NCI-H524 treated with DMSO at 0.1 percent for 48 hours (cell line): ENCODE data around the gene KSR1.
"Not testable (repeated sequence)": the region's sequence is repeated elsewhere in the genome, so short reads cannot be mapped to it uniquely, and the experiment has no call there.

ENCODE experiments used
- DNase-seq: peaks from one replicate; lab custom pipeline; 2025; lab: John Stamatoyannopoulos, UW

Gene KSR1

GRCh38 chr17:27427166-27427862, 28.9 kb upstream of the KSR1 start:
- not testable (repeated sequence) for DNase-seq

DNA sequence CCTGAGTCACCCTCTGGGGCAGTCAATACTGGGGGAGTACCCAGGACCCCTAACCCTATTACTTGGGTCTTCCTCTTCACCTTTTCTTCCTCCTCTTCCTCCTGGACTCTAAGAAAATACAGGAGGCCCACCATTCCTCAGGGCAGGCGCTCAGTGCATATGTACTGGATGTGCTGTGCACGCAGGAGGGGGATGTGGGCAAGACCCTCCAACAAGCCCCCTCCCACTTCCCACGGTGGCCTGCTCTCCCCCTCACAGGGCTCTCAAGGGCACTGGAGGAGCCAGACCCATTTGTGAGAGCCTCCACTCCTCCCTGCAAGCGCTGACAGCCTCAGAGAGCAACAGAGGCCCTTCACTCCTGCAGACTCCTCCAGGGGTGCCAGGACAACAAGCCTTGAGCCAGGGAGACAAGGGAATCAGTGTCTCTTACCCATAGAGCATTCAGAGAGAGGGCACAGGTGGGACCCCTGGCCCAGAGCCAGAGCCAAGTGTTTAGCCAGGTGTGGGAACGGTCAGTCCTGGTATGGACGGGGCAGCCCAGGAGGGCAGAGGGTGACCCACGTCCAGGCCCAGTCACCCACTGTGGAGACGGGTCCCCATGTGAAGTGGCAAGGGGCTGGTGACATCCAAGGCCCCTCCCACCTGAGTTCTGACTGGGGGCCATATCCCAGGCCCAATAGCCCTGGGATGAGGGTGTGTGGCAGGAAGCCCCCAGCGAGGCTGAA, 27.3 kb upstream of the KSR1 start:
- DNase-seq, result no peak

DNA sequence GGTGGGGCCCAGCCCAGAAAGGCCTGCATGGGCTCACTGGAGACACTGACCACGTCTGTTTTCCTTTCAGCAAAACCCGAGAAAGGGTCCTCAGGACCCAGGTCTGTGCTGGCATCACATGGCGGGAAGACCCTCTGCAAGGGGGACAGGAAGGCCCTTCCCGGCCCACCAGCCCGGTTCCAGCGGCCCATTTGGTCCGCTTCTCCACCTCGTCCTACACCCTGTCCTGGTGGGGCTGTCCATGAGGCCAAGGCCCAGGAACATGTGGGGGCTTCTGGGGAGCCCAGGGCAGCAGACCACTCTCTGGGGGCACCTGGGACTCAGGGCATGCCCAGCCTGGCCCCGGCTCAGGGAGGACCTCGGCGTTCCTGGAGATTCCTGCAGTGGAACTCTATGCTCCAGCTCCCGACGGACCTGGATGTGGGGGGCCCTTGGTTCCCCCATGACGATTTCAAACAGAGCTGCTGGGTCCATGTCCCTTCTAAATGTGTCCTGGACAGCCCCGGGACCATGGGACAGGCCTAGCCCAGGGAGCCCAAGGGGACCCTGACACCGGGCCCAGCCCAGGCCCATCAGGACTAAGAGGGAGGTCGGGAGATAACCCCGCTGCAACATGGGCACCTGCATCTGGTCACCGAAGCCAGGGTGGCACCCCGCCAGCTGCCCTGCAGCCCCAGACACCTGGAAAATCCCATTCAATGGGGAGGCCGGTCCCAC, 26.4 kb upstream of the KSR1 start:
- no peak for DNase-seq

DNA sequence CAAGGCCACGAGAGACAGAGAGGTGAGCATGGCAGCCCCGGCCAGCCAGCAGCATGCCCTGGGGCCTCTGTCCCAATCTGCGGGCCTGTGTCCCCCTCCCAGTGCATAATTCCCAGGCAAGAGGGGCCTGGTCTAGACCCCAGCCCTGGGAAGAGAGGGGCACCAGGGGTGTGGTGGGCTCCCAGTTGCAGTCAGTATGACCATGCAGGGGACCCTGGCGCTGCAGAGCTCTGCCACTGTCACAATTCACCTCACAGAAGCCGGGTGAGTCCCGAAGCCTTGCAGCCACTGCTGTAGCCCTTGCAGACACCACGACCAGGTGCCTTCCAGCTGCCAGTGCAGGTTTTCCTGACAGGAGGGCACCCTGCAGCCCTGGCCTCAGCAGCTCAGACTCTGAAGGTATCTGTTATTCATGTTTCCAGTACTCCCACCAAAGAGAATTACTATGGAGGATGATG, 25.8 kb upstream of the KSR1 start:
- DNase-seq, result no peak

- no peak for DNase-seq
Measured at GRCh38 chr17:27430882-27431491, 25.3 kb upstream of the KSR1 start.

DNA sequence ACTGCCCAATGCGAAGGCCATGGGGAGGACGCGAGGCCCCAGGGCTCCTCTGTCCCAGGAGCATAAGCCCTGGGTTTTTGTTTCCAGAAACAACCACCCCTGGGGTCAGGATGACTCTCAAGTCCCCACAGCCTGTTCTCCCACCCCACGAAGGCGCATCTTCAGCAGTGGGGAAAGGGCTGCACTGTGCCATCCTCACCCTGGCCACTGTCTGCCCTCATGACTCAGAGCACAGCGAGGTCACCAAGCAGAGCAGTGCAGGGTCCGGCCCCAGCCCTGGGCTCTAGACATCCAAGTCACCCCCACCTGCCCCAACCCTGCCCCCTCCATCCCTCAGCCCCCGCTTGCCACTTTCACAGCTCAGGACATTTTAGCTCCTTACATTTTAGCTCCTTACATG, 22.7 kb upstream of the KSR1 start:
- no peak for DNase-seq

DNA sequence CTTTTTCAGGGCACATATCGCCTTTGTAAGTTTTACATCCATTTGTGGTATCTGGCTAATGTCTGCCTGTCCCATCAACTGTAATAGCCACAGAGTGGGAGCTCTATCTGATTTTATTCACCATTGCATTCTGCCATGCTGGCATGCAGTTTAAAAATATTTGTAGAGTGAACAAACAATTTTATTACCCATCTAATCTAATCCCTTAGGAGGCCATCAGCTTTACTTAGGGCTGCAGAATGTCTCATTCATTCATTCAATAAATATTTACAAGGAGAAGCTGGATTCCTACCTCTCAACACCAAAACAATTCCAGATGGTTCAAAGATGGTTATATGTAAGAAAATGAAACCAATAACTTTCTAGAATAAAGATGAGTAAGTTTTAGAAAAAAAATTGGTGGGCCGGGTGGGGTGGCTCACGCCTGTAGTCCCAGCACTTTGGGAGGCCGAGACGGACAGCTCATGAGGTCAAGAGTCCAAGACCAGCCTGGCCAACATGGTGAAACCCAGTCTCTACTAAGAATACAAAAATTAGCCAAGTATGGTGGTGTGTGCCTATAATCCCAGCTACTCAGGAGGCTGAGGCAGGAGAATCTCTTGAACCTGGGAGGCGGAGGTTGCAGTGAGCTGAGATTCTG, 20.7 kb upstream of the KSR1 start:
- not testable (repeated sequence) for DNase-seq

DNA sequence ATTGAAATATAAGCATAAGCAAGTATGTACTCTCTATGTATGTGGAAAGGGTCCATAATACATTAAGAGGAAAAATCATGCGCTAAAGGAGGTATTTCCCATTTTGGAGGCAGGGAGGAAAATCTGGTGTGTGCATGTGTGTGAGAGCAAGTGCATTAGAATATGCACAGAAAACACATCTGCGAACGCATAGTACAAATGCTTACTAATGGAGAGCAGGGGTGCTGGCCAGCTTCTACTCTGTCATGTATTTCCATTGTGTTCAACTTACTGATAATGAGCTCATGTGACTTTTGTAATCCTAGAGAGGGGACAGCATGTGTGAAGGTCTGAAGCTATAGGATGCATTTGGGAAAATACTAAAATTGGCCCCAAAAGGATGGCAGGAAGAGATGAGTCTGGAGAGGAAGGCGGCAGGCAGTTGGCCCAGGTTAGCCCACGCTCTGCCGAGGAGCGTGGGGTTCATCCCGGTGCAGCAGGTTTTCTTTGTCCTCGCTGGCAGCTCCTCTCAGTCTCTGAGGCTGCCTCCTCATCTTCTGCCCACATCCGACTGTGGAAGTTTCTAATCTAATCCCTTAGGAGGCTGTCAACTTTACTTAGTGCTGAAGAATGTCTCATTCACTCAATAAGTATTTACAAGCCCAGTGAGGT, 17.8 kb upstream of the KSR1 start:
- DNase-seq, result no peak

DNA sequence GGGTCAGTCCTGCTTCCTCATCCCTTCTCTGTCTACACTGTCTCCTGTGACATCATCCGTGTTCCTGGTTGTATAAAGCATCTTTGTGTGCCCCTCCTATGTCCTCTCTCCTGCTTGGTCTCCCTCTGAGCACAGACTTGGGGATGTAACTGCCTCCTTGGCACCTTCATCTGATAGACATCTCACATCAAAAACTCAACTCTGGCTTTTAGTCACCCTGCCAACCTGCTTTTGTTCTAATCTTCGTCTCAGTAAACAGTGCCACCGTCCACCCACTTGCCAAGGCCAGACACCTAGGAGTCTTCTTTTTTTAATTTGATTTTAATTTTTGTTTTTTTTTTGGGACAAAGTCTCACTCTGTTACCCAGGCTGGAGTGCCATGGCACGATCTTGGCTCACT, 16.9 kb upstream of the KSR1 start:
- no peak for DNase-seq

DNA sequence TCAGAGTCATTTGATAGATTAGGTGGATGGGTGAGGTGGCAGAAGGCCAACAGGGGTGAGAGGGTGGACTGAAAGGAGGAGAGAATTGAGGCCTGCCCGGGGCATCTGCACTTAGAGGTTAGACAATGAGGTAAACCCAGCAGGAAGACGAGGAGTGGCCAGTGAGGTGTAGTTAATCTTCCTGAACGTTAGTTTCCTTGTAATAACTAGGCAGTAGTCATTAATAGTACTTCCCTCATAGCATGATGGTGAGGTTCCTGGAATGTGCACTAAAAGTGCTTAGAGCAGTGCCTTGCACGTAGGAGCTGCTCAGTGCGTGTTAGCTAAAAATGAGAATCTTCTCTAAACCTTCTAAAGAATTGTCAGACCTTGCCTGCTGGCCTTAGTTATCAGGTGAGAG, 13.5 kb upstream of the KSR1 start:
- DNase-seq, result no peak

DNA sequence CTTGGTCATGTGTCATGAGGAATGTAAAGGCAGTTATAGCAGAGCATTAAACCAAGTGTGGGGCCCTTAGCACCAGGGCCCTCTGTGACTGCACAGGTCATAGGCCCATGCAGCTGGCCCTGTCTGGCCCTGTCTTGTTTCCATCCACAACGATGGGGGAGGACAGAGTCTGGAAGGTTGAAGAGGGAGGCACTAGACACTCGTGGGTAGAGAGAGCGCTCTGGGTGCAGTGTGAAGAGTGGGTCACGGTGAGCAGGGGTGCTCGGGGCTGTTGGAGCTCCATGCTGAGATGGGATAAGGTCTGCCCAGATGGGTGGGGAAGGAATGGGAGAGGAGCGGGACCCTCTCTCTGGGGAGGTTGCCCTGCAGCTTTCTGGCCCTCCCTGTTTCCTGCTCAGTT, 12.8 kb upstream of the KSR1 start:
- DNase-seq, result no peak

DNA sequence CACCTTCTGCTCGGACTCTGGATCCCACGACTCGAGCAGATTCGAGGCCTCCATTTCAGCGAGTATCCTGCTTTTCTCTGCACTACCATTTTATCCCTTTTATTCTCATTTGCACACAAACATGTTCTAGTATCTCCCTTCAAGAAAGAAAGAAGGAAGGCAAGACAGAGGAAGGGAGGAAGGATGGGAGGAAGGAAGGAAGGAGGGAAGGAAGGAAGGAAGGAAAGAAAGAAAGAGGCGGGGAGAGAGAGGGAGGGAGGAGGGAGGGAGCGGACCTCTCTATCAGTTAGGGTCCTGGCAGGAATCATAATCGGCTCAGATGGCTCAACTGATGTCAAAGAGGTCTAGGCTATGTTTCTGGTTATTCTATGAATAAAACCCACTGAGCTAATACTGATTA, 10.3 kb upstream of the KSR1 start:
- no peak for DNase-seq

GRCh38 chr17:27446569-27447301, 9.5 kb upstream of the KSR1 start:
- no peak for DNase-seq

DNA sequence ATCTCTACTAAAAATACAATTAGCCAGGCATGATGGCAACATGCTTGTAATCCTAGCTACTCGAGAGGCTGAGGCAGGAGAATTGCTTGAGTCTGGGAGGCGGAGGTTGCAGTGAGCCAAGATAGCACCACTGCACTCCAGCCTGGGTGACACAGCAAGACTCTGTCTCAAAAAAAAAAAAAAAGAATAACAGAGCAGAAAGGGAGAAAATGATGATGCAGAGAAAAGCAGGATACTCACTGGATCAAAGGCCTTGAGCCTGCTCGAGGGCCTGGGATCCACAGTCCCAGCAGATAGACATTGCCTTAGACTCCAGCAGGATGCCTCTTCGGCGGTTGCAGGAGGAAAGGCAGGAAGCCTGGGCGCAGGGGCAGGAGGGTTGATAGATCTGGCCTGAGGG, 7.7 kb upstream of the KSR1 start:
- not testable (repeated sequence) for DNase-seq

- no peak for DNase-seq
Measured at GRCh38 chr17:27449541-27449940, 6.7 kb upstream of the KSR1 start.

DNA sequence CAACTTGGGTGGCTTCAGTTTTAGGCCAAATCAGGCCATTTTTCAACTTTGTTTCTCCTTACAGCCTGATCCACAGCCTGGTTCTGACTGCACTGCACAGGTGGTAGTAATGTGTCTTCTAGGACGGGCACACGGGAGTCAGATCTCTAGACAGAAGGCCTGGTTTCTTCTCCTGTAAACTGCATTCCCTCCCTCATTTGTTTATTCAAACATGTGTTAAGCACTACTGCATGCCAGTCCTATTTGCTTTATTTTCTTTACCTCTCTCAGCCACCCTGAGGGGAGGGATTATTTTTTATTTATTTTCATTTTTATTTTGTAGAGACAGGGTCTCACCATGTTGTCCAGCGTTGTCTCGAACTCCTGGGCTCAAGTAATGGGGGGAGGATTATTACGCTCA, 6.3 kb upstream of the KSR1 start:
- no peak for DNase-seq

DNA sequence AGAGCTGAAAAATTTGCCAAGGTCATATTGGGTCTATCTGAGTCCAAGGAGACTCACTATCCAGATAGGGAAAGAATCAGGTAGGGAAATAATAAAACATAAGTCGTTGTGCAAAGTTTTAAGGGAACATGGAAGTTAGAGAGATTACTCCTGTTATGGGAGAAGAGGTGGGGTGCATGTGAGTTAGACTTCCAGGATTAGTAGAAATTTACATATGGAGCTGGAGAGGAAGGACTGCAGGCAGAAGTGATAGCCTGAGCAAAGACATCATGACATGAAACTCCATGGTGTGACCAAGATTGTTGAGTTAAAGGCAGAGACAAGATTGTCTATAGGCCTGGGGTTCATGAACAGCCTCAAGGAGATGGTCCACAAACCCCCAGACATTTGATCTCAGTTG, 5.8 kb upstream of the KSR1 start:
- no peak for DNase-seq

- no peak for DNase-seq
Measured at GRCh38 chr17:27451906-27452305, 4.3 kb upstream of the KSR1 start.

DNA sequence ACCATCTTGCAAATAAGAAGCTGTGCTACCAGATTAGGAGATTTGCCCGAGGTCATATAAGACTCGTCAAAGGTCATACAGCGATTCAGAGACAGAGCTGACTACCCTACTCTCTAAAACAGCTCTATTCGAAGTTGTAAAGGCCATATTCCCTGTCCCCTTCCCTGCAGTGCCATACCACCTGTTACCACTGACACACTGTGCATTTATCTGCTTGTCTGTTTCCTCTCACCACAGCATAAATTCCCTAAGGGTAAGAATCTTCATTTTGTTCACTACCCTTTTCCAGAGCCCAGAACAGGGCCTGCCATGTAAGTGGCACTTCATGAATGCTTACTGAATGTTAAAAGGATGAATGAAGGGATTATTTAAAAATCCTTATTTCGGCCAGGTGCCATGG, 3.4 kb upstream of the KSR1 start:
- no peak for DNase-seq

DNA sequence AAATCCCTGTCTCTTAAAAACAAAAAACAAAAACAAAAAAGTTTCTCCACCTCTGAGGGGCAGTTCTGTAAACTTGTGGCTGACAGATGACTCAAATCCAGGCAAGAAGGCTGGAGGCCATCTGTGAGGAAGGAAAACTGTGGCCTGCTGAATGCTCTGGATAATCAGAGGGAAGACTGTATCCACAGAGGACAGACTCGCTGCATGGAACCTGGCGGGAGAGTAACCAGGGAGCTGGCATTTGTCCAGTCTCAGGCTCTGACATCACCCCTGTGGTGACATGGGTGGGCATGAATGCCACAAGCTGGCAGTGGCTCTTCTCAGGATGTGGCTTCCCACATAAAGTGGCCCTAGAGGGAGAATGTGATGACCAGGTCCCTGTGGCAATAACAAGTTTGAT, 2.8 kb upstream of the KSR1 start:
- no peak for DNase-seq

- no peak for DNase-seq
Measured at GRCh38 chr17:27454089-27454488, 2.2 kb upstream of the KSR1 start.
